ENCODE data around the gene ANKHD1. TPM values are rescaled to one million over a fixed set of nuclear protein-coding genes. Genes with fewer than 3 reads are reported as not detected.

The ANKHD1 gene
- total RNA-seq, 1 donor, result 81.1 TPM

DNA sequence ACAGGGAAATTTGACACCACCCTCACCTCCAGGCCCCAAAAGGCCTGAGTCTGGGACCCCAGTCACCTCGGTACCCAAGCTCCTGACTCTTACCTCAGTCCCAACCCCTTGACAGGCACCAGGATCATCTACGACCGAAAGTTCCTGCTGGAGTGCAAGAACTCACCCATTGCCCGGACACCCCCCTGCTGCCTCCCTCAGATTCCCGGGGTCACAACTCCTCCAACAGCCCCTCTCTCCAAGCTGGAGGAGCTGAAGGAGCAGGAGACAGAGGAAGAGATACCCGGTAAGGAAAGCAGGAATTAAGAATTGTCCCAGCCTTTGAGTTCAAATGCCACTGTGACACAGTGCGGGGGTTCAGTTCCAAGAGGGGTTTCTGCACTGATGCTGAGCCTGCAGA lies 147.2 kb downstream of the ANKHD1 start:
- Histone ChIP-seq H4K20me1 (ENCODE audit: insufficient read depth, low read length) (peaks cover 17% of the 10 kb centered on the region), H2AFZ (ENCODE audit: low read length) (no peak overlapping the region), H3K36me3 (ENCODE audit: insufficient read depth, low read length) (peaks cover 46% of the 10 kb centered on the region), H3K9me3 (ENCODE audit: low read depth, low read length) (no peaks in the 10 kb centered on the region), H3K4me3 (ENCODE audit: insufficient read depth, low read length) (no peak overlapping the region), H3K79me2 (ENCODE audit: insufficient read depth, low read length) (peaks cover 38% of the 10 kb centered on the region), H3K4me2 (ENCODE audit: insufficient read depth, low read length) (no peak overlapping the region), H3K27ac (ENCODE audit: low read depth, low read length) (peak overlapping the region; percentile 85), H3K27me3 (ENCODE audit: insufficient read depth, low read length) (no peaks in the 10 kb centered on the region), H3K4me1 (ENCODE audit: insufficient read depth, low read length) (peaks cover 18% of the 10 kb centered on the region)
- TF ChIP-seq, protein P1, sequence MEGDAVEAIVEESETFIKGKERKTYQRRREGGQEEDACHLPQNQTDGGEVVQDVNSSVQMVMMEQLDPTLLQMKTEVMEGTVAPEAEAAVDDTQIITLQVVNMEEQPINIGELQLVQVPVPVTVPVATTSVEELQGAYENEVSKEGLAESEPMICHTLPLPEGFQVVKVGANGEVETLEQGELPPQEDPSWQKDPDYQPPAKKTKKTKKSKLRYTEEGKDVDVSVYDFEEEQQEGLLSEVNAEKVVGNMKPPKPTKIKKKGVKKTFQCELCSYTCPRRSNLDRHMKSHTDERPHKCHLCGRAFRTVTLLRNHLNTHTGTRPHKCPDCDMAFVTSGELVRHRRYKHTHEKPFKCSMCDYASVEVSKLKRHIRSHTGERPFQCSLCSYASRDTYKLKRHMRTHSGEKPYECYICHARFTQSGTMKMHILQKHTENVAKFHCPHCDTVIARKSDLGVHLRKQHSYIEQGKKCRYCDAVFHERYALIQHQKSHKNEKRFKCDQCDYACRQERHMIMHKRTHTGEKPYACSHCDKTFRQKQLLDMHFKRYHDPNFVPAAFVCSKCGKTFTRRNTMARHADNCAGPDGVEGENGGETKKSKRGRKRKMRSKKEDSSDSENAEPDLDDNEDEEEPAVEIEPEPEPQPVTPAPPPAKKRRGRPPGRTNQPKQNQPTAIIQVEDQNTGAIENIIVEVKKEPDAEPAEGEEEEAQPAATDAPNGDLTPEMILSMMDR (IDR thresholded peaks at IDR 0.05; ENCODE audit: extremely low read depth, low read depth, low read length), result no peak
- DNase-seq (ENCODE audit: insufficient read length, low spot score, missing footprints), result peak; percentile 6

DNA sequence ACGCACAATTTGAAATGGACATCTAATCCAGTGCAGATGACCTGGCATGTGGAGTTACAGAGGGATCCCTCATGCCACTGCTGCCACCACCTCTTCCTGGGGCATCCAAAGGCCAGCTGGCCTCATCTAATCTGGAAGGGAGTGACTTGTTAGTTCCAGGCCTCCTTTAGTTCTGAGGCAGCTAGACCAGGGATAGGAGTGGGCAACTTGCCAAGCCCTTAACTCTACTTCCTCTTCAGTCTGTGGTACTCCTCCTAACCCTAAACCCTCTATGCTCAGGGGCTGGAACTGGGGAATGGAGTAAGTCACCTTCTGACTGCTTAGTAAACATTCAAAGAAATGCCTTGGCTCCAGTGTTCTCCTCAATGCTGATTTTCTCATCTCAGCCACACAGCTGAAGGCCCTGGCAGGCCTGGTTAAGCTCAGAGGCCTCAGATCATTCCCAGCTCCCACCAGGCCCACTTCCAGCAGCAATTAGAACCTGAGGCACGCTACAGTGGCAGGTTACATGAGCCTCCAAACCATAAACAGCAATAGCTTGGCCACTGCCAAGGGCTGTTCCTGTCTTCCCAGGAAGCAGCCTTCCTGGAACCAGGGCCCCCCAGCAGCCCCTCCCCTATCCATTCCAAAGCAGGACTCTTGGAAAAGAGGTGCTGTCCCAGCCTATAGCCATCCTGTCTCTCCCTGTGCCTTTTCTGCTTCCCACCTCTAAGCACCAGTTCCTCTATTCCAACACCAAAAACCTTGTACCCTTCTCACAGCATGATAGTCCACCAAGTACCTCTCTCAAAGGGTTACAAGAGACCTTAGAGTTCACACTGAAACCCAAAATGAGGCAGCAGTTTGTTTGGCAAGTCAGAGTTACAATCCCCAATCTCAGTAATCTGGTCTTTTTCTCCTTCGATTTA lies 147.9 kb downstream of the ANKHD1 start:
- no peaks in the 10 kb centered on the region for H3K27me3 ChIP-seq (ENCODE audit: insufficient read depth, low read length)
- peaks cover 45% of the 10 kb centered on the region for H3K79me2 ChIP-seq (ENCODE audit: insufficient read depth, low read length)
- no peak overlapping the region for H3K4me3 ChIP-seq (ENCODE audit: insufficient read depth, low read length)
- DNase-seq (ENCODE audit: insufficient read length, low spot score, missing footprints), result peak; percentile 34
- peak overlapping the region; percentile 30 for H3K27ac ChIP-seq (ENCODE audit: low read depth, low read length)
- peaks cover 22% of the 10 kb centered on the region for H4K20me1 ChIP-seq (ENCODE audit: insufficient read depth, low read length)
- peaks cover 25% of the 10 kb centered on the region for H3K4me1 ChIP-seq (ENCODE audit: insufficient read depth, low read length)
- TF ChIP-seq, protein P1 (IDR thresholded peaks at IDR 0.05; ENCODE audit: extremely low read depth, low read depth, low read length), result no peak
- H3K36me3 ChIP-seq (ENCODE audit: insufficient read depth, low read length), result peaks cover 46% of the 10 kb centered on the region
- H2AFZ ChIP-seq (ENCODE audit: low read length), result no peak overlapping the region
- H3K4me2 ChIP-seq (ENCODE audit: insufficient read depth, low read length), result no peak overlapping the region
- H3K9me3 ChIP-seq (ENCODE audit: low read depth, low read length), result no peaks in the 10 kb centered on the region

DNA sequence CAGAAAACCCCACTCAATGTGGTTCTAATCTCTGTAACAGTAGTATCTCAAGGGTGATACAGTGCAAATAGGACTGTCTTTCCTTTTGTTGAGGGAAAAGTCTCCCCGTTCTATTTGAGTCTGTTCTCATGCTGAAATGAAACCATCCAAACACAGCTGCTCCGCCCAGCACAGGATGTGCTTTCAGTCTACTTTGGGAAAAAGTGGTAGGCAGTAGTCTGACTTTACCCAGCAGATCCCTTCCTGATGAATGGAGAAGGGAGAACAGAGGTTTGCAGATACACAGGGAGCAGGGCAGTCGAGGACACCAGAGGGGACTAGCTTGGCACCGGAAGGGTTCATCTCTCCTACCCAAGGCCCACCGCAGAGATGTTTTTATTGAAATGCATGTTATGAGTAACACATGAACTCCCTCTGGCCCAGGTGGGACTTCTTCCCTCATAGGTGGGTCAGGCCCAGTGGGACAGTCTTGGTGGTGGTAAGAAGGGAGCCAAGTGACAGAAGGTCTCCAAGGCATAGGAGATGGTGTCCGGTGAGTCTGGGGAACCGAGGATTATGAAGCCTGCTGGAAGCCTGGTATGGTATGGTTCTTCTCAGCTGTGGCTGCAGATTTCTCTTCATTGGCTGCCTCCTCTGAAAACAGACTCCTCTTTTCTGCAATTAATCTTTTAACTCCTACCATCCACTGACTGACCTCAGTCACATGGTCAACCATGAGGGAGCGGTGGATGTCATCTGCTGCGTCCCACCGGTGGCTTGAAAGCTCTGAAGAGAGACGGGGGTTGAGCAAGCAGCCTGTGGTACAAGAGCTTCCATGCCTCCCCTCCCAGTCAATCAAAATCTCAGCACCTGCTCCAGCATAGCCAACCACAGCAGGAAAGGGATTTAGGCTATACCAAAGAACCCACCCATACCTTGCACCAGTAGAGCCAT lies 148.8 kb downstream of the ANKHD1 start:
- Histone ChIP-seq H3K27me3 (ENCODE audit: insufficient read depth, low read length) (no peaks in the 10 kb centered on the region), H4K20me1 (ENCODE audit: insufficient read depth, low read length) (peaks cover 26% of the 10 kb centered on the region), H3K4me3 (ENCODE audit: insufficient read depth, low read length) (no peak overlapping the region), H3K4me1 (ENCODE audit: insufficient read depth, low read length) (peaks cover 29% of the 10 kb centered on the region), H3K4me2 (ENCODE audit: insufficient read depth, low read length) (no peak overlapping the region), H3K79me2 (ENCODE audit: insufficient read depth, low read length) (peaks cover 55% of the 10 kb centered on the region), H3K9me3 (ENCODE audit: low read depth, low read length) (no peaks in the 10 kb centered on the region), H2AFZ (ENCODE audit: low read length) (no peak overlapping the region), H3K36me3 (ENCODE audit: insufficient read depth, low read length) (peaks cover 45% of the 10 kb centered on the region), H3K27ac (ENCODE audit: low read depth, low read length) (peak overlapping the region; percentile 30)
- TF ChIP-seq, protein P1 (IDR thresholded peaks at IDR 0.05; ENCODE audit: extremely low read depth, low read depth, low read length), result no peak
- peak; percentile 13 for DNase-seq (ENCODE audit: insufficient read length, low spot score, missing footprints)
